IMR-90 (cell line): ENCODE data around the gene PPRC1.

Experiments used
- CTCF ChIP-seq: conservative IDR thresholded peaks from 2 replicates; pipeline ENCODE4 v1.5.1; 2012; ENCODE audit warnings: mild to moderate bottlenecking, low read depth, low read length, improper control_type of control experiment
- ELK1 ChIP-seq: fragments of 150-350 bp; IDR thresholded peaks from 2 replicates; pipeline ENCODE4 v1.6.1; 2016; ENCODE audit warnings: low read depth, mild to moderate bottlenecking, low read length, moderate library complexity, borderline replicate concordance
- FOS ChIP-seq: fragments of 150-350 bp; IDR thresholded peaks from 2 replicates; pipeline ENCODE4 v1.6.1; 2016; ENCODE audit warnings: low read depth, low read length
- MAFK ChIP-seq: IDR thresholded peaks from 2 replicates; pipeline ENCODE4 v1.6.1; 2012; ENCODE audit warnings: low read depth, low read length, improper control_type of control experiment
- MAZ ChIP-seq: IDR thresholded peaks from 2 replicates; pipeline ENCODE4 v1.6.1; 2012; ENCODE audit warnings: low read depth, mild to moderate bottlenecking, low read length, improper control_type of control experiment, moderate library complexity, borderline replicate concordance
- POLR2A ChIP-seq: IDR thresholded peaks from 2 replicates; pipeline ENCODE4 v1.6.1; 2012; ENCODE audit warnings: mild to moderate bottlenecking, low read depth, low read length
- RAD21 ChIP-seq: IDR thresholded peaks from 2 replicates; pipeline ENCODE4 v1.6.1; 2012; ENCODE audit warnings: low read length, improper control_type of control experiment
- RCOR1 ChIP-seq: IDR thresholded peaks from 2 replicates; pipeline ENCODE4 v1.6.1; 2012; ENCODE audit warnings: mild to moderate bottlenecking, low read length, improper control_type of control experiment; ENCODE audit not compliant: insufficient replicate concordance
- RFX5 ChIP-seq: IDR thresholded peaks from 2 replicates; pipeline ENCODE4 v1.8.0; 2012; ENCODE audit warnings: low read depth, mild to moderate bottlenecking, low read length, moderate library complexity

DNA sequence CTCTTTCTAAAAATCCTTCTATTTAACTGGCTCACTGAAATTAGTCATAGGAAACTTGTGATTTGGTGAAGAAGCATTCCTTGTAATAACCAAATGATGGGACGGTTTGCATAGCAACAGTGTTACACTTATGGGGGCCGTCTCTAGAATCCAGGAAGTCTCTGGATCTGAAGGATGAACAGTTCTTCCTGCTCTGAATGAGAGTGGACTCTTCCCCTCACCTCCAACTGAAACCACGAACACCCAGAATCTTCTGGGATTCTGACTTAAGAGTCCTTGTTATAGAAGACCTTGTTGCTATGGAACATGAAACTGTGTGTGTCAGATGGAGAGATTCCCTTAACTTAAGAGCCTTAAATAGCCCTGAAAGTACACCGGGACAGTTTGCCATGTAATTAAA, 42.6 kb downstream of the PPRC1 start:
- no peak for TF ChIP-seq FOS
- no peak for TF ChIP-seq CTCF
- TF ChIP-seq POLR2A: peak; percentile 32; the same call in 1 of the 2 replicates
- no peak for TF ChIP-seq ELK1
- no peak for TF ChIP-seq RCOR1
- no peak for TF ChIP-seq MAZ
- 0 out of 2 replicates have a peak, but pooled peaks have one; percentile 30 for TF ChIP-seq RFX5
- no peak for TF ChIP-seq MAFK
- no peak for TF ChIP-seq RAD21
